HepG2 (cell line): Measurements from ENCODE around the gene CA11. TPM values are rescaled to one million over a fixed set of nuclear protein-coding genes. Genes with fewer than 3 reads are reported as not detected.

Source experiments
- CBX1 ChIP-seq: IDR thresholded peaks from one replicate; pipeline ENCODE4 v1.6.1; 2016; ENCODE audit warnings: antibody characterized with exemption, low read depth
- CEBPG ChIP-seq: IDR thresholded peaks from 2 replicates; pipeline ENCODE4 v1.6.1; 2016
- EZH2 ChIP-seq: conservative IDR thresholded peaks from 2 replicates; pipeline ENCODE4 v1.6.1; 2012; ENCODE audit warnings: mild to moderate bottlenecking, low read depth, low read length, moderate library complexity
- FOSL2 ChIP-seq: sonication (generic); formaldehyde crosslinking; IDR thresholded peaks from 2 replicates; pipeline ENCODE4 v1.4.0; 2020; ENCODE audit warnings: missing genetic modification reagents
- IKZF1 ChIP-seq: fragments of 450-650 bp; IDR thresholded peaks from 2 replicates; pipeline ENCODE4 v1.7.1; 2016
- KDM5B ChIP-seq: sonication (generic); formaldehyde crosslinking; IDR thresholded peaks from 2 replicates; pipeline ENCODE4 v1.4.0; 2020; ENCODE audit warnings: missing genetic modification reagents, mild to moderate bottlenecking, borderline replicate concordance
- SRY ChIP-seq: sonication (generic); formaldehyde crosslinking; IDR thresholded peaks from 2 replicates; pipeline ENCODE4 v1.8.0; 2022; ENCODE audit warnings: mild to moderate bottlenecking, missing genetic modification reagents
- TEAD3 ChIP-seq: optimal IDR thresholded peaks from 2 replicates; pipeline ENCODE3; 2016; ENCODE audit warnings: borderline replicate concordance
- TSC22D2 ChIP-seq: sonication (generic); formaldehyde crosslinking; IDR thresholded peaks from 2 replicates; pipeline ENCODE4 v1.5.1; 2020; ENCODE audit warnings: missing genetic modification reagents, mild to moderate bottlenecking, borderline replicate concordance
- ZNF143 ChIP-seq: sonication (generic); formaldehyde crosslinking; IDR thresholded peaks from 2 replicates; pipeline ENCODE4 v1.4.0; 2020; ENCODE audit warnings: missing genetic modification reagents
- ZNF317 ChIP-seq: sonication (generic); formaldehyde crosslinking; IDR thresholded peaks from 2 replicates; pipeline ENCODE4 v1.5.0; 2020; ENCODE audit warnings: mild to moderate bottlenecking, missing genetic modification reagents
- ZNF432 ChIP-seq: sonication (generic); formaldehyde crosslinking; IDR thresholded peaks from 2 replicates; pipeline ENCODE4 v1.5.0; 2020; ENCODE audit warnings: missing genetic modification reagents, mild to moderate bottlenecking, borderline replicate concordance
- ZNF737 ChIP-seq: sonication (generic); formaldehyde crosslinking; IDR thresholded peaks from 2 replicates; pipeline ENCODE4 v1.5.0; 2020; ENCODE audit warnings: missing genetic modification reagents, mild to moderate bottlenecking, borderline replicate concordance
- polyA plus RNA-seq, 8 experiments: library from polyadenylated mRNA; depleted of rRNA in 3 of 8; stranded (reverse) in 7 of 8; unstranded in 1 of 8; fragments of >200 nt; fragmentation: Illumina TruSeq in 4 of 8; extraction: Trizol in 4 of 8; gene quantifications; 2 replicates each; pipeline versions ENCODE4 v1.2.1 to v1.2.3, GENCODE V29; 2011 to 2016; ENCODE audit warnings: low read depth in 4 of 8, missing spikeins in 1 of 8, mixed read lengths in 1 of 8; ENCODE audit not compliant: insufficient read depth in 1 of 8
- total RNA-seq, 5 experiments: library from RNA; depleted of rRNA; stranded (reverse); fragments of >200 nt; fragmentation: Illumina TruSeq; extraction: Trizol; gene quantifications; 2 replicates each; pipeline ENCODE4 v1.2.3, GENCODE V29; 2016; ENCODE audit warnings: low read depth in 1 of 5
- TF ChIP-seq, protein P1 (sequence below): sonication (generic); formaldehyde crosslinking; IDR thresholded peaks from 2 replicates; pipeline ENCODE4 v1.5.1; 2020; ENCODE audit warnings: missing genetic modification reagents, mild to moderate bottlenecking, borderline replicate concordance
- TF ChIP-seq, protein P2 (sequence below): fragments of 450-650 bp; IDR thresholded peaks from 2 replicates; pipeline ENCODE4 v1.6.1; 2017; ENCODE audit warnings: mild to moderate bottlenecking
- TF ChIP-seq, protein P3 (sequence below): sonication (generic); formaldehyde crosslinking; IDR thresholded peaks from 2 replicates; pipeline ENCODE4 v1.5.0; 2020; ENCODE audit warnings: mild to moderate bottlenecking, missing genetic modification reagents
- TF ChIP-seq, protein P4 (sequence below): sonication (generic); formaldehyde crosslinking; IDR thresholded peaks from 2 replicates; pipeline ENCODE4 v1.8.1; 2022; ENCODE audit warnings: low read depth, mild to moderate bottlenecking, missing genetic modification reagents
- TF ChIP-seq, protein P5 (sequence below): sonication (generic); formaldehyde crosslinking; IDR thresholded peaks from 2 replicates; pipeline ENCODE4 v1.8.0; 2022; ENCODE audit warnings: missing genetic modification reagents, mild to moderate bottlenecking, borderline replicate concordance

CA11 gene
- total and polyA plus RNA-seq, 2 of the 13 experiments (the other 11 are each of a cell fraction or from before 2014, with no cell fraction given), result 0.41 to 0.58 TPM

DNA sequence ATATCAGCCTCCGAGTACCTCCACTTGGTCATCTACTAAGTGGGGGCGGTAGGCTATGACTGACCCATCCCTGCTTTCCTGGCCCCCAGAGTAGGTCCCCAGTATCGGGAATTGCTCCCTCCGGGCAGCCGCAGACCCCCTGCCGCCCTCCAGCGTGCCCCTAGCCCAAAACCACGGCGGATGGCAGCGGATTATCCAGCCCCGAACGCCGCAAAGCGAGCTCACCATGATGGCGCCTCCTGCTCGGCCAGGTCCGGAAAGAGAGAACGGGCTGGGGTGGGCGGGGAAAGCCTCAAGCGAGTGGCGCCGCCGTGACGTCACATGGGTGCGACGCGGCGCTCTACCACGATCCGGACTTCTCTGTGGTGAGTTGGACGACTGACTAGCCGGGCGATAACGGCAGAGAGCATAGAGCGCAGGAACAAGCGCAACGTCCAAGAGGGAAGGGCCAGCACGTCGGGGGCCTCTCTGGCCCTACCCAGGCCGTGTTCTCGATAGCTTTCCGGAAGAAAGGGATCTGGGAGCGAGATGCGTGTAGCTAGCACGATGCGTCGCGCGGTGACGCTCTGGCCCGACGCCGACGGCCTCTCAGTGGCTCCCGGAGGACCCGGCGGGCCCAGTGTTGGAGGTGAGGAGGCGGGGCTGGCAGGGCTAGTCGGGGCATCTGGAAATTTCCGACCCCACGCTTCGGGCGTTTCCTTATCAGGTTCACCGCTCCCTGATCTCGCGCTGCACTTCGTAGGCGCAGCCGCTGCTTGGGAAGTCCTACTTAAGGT is 26.9 kb downstream of the CA11 start, which contains the start of the genes RPL18 and SPHK2 (continued):
- TF ChIP-seq TSC22D2 (0 out of 2 replicates have a peak, but pooled peaks have one; percentile 11), ZNF432 (CRISPR knock-in tag) (no peak), CEBPG (CRISPR knock-in tag) (peak; percentile 7; the same call in 1 of the 2 replicates), SRY (peak; percentile 84), ZNF143 (CRISPR knock-in tag) (peak; percentile 84), ZNF317 (CRISPR knock-in tag) (peak; percentile 53; the same call in 1 of the 2 replicates), IKZF1 (no peak), ZNF737 (CRISPR knock-in tag) (peak; percentile 69; the same call in 1 of the 2 replicates), FOSL2 (CRISPR knock-in tag) (peak; percentile 72), CBX1 (no peak), KDM5B (peak; percentile 85; the same call in 1 of the 2 replicates), TEAD3 (peak; percentile 78), EZH2 (no peak)
- TF ChIP-seq, protein P1, sequence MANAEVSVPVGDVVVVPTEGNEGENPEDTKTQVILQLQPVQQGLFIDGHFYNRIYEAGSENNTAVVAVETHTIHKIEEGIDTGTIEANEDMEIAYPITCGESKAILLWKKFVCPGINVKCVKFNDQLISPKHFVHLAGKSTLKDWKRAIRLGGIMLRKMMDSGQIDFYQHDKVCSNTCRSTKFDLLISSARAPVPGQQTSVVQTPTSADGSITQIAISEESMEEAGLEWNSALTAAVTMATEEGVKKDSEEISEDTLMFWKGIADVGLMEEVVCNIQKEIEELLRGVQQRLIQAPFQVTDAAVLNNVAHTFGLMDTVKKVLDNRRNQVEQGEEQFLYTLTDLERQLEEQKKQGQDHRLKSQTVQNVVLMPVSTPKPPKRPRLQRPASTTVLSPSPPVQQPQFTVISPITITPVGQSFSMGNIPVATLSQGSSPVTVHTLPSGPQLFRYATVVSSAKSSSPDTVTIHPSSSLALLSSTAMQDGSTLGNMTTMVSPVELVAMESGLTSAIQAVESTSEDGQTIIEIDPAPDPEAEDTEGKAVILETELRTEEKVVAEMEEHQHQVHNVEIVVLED (CRISPR knock-in tag), result peak; percentile 100
- TF ChIP-seq, protein P2, sequence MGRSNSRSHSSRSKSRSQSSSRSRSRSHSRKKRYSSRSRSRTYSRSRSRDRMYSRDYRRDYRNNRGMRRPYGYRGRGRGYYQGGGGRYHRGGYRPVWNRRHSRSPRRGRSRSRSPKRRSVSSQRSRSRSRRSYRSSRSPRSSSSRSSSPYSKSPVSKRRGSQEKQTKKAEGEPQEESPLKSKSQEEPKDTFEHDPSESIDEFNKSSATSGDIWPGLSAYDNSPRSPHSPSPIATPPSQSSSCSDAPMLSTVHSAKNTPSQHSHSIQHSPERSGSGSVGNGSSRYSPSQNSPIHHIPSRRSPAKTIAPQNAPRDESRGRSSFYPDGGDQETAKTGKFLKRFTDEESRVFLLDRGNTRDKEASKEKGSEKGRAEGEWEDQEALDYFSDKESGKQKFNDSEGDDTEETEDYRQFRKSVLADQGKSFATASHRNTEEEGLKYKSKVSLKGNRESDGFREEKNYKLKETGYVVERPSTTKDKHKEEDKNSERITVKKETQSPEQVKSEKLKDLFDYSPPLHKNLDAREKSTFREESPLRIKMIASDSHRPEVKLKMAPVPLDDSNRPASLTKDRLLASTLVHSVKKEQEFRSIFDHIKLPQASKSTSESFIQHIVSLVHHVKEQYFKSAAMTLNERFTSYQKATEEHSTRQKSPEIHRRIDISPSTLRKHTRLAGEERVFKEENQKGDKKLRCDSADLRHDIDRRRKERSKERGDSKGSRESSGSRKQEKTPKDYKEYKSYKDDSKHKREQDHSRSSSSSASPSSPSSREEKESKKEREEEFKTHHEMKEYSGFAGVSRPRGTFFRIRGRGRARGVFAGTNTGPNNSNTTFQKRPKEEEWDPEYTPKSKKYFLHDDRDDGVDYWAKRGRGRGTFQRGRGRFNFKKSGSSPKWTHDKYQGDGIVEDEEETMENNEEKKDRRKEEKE, result no peak
- TF ChIP-seq, protein P3, sequence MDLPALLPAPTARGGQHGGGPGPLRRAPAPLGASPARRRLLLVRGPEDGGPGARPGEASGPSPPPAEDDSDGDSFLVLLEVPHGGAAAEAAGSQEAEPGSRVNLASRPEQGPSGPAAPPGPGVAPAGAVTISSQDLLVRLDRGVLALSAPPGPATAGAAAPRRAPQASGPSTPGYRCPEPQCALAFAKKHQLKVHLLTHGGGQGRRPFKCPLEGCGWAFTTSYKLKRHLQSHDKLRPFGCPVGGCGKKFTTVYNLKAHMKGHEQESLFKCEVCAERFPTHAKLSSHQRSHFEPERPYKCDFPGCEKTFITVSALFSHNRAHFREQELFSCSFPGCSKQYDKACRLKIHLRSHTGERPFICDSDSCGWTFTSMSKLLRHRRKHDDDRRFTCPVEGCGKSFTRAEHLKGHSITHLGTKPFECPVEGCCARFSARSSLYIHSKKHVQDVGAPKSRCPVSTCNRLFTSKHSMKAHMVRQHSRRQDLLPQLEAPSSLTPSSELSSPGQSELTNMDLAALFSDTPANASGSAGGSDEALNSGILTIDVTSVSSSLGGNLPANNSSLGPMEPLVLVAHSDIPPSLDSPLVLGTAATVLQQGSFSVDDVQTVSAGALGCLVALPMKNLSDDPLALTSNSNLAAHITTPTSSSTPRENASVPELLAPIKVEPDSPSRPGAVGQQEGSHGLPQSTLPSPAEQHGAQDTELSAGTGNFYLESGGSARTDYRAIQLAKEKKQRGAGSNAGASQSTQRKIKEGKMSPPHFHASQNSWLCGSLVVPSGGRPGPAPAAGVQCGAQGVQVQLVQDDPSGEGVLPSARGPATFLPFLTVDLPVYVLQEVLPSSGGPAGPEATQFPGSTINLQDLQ, result peak; percentile 91
- TF ChIP-seq, protein P4, sequence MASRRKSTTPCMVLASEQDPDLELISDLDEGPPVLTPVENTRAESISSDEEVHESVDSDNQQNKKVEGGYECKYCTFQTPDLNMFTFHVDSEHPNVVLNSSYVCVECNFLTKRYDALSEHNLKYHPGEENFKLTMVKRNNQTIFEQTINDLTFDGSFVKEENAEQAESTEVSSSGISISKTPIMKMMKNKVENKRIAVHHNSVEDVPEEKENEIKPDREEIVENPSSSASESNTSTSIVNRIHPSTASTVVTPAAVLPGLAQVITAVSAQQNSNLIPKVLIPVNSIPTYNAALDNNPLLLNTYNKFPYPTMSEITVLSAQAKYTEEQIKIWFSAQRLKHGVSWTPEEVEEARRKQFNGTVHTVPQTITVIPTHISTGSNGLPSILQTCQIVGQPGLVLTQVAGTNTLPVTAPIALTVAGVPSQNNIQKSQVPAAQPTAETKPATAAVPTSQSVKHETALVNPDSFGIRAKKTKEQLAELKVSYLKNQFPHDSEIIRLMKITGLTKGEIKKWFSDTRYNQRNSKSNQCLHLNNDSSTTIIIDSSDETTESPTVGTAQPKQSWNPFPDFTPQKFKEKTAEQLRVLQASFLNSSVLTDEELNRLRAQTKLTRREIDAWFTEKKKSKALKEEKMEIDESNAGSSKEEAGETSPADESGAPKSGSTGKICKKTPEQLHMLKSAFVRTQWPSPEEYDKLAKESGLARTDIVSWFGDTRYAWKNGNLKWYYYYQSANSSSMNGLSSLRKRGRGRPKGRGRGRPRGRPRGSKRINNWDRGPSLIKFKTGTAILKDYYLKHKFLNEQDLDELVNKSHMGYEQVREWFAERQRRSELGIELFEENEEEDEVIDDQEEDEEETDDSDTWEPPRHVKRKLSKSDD, result peak; percentile 93; the same call in 1 of the 2 replicates
- TF ChIP-seq, protein P5, sequence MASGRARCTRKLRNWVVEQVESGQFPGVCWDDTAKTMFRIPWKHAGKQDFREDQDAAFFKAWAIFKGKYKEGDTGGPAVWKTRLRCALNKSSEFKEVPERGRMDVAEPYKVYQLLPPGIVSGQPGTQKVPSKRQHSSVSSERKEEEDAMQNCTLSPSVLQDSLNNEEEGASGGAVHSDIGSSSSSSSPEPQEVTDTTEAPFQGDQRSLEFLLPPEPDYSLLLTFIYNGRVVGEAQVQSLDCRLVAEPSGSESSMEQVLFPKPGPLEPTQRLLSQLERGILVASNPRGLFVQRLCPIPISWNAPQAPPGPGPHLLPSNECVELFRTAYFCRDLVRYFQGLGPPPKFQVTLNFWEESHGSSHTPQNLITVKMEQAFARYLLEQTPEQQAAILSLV (CRISPR knock-in tag), result peak; percentile 97
